Measurements from ENCODE around the gene CAPN14. TPM values are rescaled to one million over a fixed set of nuclear protein-coding genes. Genes with fewer than 3 reads are reported as not detected.

Gene CAPN14
- total RNA-seq, 1 donor from 2014 or later, result 0.10 TPM

DNA sequence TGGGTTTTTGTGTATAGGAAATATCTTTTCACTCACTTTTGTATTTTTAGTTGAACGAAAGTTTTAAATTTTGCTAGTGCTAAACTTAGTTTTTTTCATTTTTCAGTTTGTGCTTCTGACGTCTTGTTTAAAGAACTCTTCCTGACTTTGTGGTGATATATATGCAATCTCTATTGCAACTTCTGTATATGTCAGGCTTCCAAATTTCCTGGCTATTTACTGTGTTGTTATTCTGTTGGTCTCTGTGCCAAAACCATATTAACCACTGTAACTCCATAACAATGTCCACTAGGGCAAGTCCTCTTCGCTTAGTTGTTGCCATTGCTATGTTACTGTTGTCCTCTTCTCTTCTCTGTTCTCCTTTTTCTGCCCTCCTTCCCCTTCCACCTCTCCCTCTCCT lies 13.4 kb upstream of the CAPN14 start:
- no peak overlapping the region for H3K27ac Mint-ChIP-seq (ENCODE audit: unreplicated experiment)
- DNase-seq (ENCODE audit: low spot score), result no peak
- peaks cover 39% of the 10 kb centered on the region for H3K27me3 Mint-ChIP-seq (ENCODE audit: low read depth)
- H3K9me3 Mint-ChIP-seq (ENCODE audit: low read depth), result no peaks in the 10 kb centered on the region
- peaks cover 19% of the 10 kb centered on the region for H3K4me1 Mint-ChIP-seq (ENCODE audit: low read depth)
- H3K4me3 Mint-ChIP-seq (ENCODE audit: unreplicated experiment), result no peak overlapping the region
- H3K36me3 Mint-ChIP-seq (ENCODE audit: low read depth), result no peaks in the 10 kb centered on the region
- TF ChIP-seq, protein P1, sequence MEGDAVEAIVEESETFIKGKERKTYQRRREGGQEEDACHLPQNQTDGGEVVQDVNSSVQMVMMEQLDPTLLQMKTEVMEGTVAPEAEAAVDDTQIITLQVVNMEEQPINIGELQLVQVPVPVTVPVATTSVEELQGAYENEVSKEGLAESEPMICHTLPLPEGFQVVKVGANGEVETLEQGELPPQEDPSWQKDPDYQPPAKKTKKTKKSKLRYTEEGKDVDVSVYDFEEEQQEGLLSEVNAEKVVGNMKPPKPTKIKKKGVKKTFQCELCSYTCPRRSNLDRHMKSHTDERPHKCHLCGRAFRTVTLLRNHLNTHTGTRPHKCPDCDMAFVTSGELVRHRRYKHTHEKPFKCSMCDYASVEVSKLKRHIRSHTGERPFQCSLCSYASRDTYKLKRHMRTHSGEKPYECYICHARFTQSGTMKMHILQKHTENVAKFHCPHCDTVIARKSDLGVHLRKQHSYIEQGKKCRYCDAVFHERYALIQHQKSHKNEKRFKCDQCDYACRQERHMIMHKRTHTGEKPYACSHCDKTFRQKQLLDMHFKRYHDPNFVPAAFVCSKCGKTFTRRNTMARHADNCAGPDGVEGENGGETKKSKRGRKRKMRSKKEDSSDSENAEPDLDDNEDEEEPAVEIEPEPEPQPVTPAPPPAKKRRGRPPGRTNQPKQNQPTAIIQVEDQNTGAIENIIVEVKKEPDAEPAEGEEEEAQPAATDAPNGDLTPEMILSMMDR (IDR thresholded peaks at IDR 0.05), result no peak

DNA sequence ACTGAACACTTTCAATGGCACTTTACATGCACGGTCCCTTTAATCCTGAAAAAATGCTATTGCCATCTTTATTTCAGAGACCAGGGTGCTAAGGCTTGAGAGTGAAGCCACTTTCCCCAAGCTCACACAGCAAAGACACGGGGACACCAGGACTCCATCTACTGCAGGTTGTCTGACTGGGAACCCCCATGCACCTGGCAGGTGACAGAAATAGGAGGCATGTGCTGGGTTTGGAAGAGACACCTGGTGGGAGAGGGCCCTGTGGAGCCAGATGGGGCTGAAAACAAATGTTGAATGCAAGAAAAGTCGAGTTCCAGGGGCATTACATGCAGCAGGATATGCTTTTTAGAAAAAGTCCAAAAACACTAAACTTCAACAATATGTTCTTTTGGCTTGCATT lies 11.4 kb upstream of the CAPN14 start:
- Mint-ChIP-seq H3K27ac (ENCODE audit: unreplicated experiment) (no peak overlapping the region), H3K9me3 (ENCODE audit: low read depth) (no peaks in the 10 kb centered on the region), H3K4me3 (ENCODE audit: unreplicated experiment) (no peak overlapping the region), H3K36me3 (ENCODE audit: low read depth) (no peaks in the 10 kb centered on the region), H3K27me3 (ENCODE audit: low read depth) (peaks cover 50% of the 10 kb centered on the region), H3K4me1 (ENCODE audit: low read depth) (peaks cover 7% of the 10 kb centered on the region)
- TF ChIP-seq, protein P1 (IDR thresholded peaks at IDR 0.05), result no peak
- no peak for DNase-seq (ENCODE audit: low spot score)

DNA sequence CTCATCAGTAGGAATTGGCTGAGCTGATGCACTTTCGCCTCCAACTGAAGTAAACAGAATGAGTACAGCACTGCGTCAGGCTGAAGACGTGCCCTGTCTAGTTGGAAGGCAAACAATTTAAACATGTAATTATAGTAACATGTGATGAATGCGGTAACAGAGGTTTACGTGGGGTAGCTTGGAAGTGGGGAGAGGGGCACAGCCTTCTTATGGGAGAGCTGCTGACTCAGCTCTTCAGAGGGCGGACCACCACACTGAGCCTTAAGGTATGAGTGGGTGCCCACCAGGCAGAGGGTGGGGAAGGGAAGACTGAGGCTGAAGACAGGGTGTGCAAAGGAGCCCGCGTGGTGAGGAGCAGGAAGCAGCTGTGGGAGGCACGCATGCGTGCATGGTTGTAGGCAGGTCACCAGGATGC lies 10.4 kb upstream of the CAPN14 start:
- DNase-seq (ENCODE audit: low spot score), result no peak
- no peaks in the 10 kb centered on the region for H3K36me3 Mint-ChIP-seq (ENCODE audit: low read depth)
- no peak overlapping the region for H3K27ac Mint-ChIP-seq (ENCODE audit: unreplicated experiment)
- H3K4me3 Mint-ChIP-seq (ENCODE audit: unreplicated experiment), result no peak overlapping the region
- TF ChIP-seq, protein P1 (IDR thresholded peaks at IDR 0.05), result no peak
- H3K4me1 Mint-ChIP-seq (ENCODE audit: low read depth), result no peaks in the 10 kb centered on the region
- H3K9me3 Mint-ChIP-seq (ENCODE audit: low read depth), result no peaks in the 10 kb centered on the region
- peaks cover 57% of the 10 kb centered on the region for H3K27me3 Mint-ChIP-seq (ENCODE audit: low read depth)

DNA sequence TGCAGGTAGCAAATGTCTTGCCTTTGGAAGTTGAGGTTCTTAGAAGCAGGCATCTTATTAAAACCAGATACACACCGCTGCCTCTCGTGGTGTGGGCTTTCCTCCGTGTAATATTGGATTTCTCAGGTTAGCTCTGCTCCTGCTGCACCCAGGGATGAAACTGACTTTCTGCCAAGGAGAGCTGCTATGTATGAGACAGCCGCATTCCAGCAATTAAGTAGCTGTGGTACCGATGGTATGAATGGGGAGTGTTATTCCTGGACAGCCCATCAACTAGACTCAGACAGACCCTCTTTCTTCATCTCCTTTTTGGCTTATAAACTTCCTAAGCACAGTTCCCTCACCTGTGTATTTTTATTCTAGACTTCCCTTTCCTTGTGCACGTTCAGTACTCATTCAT lies 9.8 kb upstream of the CAPN14 start:
- Mint-ChIP-seq H3K27ac (ENCODE audit: unreplicated experiment) (no peak overlapping the region), H3K9me3 (ENCODE audit: low read depth) (no peaks in the 10 kb centered on the region), H3K4me1 (ENCODE audit: low read depth) (no peaks in the 10 kb centered on the region), H3K36me3 (ENCODE audit: low read depth) (no peaks in the 10 kb centered on the region), H3K4me3 (ENCODE audit: unreplicated experiment) (no peak overlapping the region), H3K27me3 (ENCODE audit: low read depth) (peaks cover 61% of the 10 kb centered on the region)
- TF ChIP-seq, protein P1 (IDR thresholded peaks at IDR 0.05), result no peak
- DNase-seq (ENCODE audit: low spot score), result no peak

DNA sequence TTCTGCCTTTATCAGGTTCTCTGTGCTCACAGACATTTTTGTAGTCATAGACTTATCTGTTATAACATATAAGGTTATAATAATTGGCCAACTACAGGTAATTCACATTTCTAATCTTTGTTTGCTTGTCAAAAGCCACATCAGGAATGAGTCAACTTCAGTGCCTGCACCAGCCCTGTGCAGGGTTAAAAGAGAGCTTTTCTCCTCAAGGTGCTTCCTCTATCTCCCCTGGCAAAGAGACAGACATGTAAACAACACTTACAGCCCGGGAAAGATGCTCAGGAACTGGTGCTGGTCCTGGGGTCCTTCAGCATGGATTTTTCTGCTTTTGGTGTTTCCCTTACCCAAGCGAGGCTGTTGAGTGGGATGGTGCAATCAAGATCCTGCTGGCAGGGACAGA lies 9.0 kb upstream of the CAPN14 start:
- peaks cover 60% of the 10 kb centered on the region for H3K27me3 Mint-ChIP-seq (ENCODE audit: low read depth)
- no peaks in the 10 kb centered on the region for H3K9me3 Mint-ChIP-seq (ENCODE audit: low read depth)
- TF ChIP-seq, protein P1 (IDR thresholded peaks at IDR 0.05), result no peak
- H3K36me3 Mint-ChIP-seq (ENCODE audit: low read depth), result no peaks in the 10 kb centered on the region
- DNase-seq (ENCODE audit: low spot score), result no peak
- no peak overlapping the region for H3K4me3 Mint-ChIP-seq (ENCODE audit: unreplicated experiment)
- no peaks in the 10 kb centered on the region for H3K4me1 Mint-ChIP-seq (ENCODE audit: low read depth)
- no peak overlapping the region for H3K27ac Mint-ChIP-seq (ENCODE audit: unreplicated experiment)
